LNCaP clone FGC (cell line): ENCODE results near the gene RAPGEF3.
A peak's percentile ranks its signal among the peaks of the same experiment; 100 is the strongest.

ENCODE experiments used
- DNase-seq: peaks from one replicate; pipeline ENCODE4 v3.0.0-alpha.2; 2011; ENCODE audit warnings: low read depth
- H3K4me3 ChIP-seq: 2 replicates; pipeline ENCODE4 v1.5.1; 2011; ENCODE audit warnings: mild to moderate bottlenecking, low read depth, low read length, control low read depth
- CTCF ChIP-seq: IDR thresholded peaks from 2 replicates; pipeline ENCODE4 v1.5.1; 2012; ENCODE audit warnings: mild to moderate bottlenecking; ENCODE audit not compliant: control insufficient read depth, insufficient read depth; ENCODE audit errors: extremely low read depth

RAPGEF3 gene

GRCh38 chr12:47802312-47802711 lies 43.6 kb upstream of the RAPGEF3 start:
- H3K4me3 ChIP-seq = no peak overlapping the region
- DNase-seq = no peak
- TF ChIP-seq CTCF = 0 out of 2 replicates have a peak, but pooled peaks have one; percentile 15

- no peak overlapping the region for H3K4me3 ChIP-seq
- DNase-seq = no peak
- no peak for TF ChIP-seq CTCF
These were observed 43.2 kb upstream of the RAPGEF3 start for GRCh38 chr12:47801904-47802246.

GRCh38 chr12:47801170-47801903 lies 42.7 kb upstream of the RAPGEF3 start:
- TF ChIP-seq CTCF = 0 out of 2 replicates have a peak, but pooled peaks have one; percentile 8
- H3K4me3 ChIP-seq = no peak overlapping the region
- DNase-seq = peak; percentile 73

- TF ChIP-seq CTCF = no peak
- DNase-seq = no peak
- no peak overlapping the region for H3K4me3 ChIP-seq
These were observed 41.9 kb upstream of the RAPGEF3 start for GRCh38 chr12:47800582-47800981.

- no peak for DNase-seq
- no peak for TF ChIP-seq CTCF
- H3K4me3 ChIP-seq = no peak overlapping the region
These were observed 40.8 kb upstream of the RAPGEF3 start for GRCh38 chr12:47799357-47799955.

GRCh38 chr12:47798382-47798948 lies 39.8 kb upstream of the RAPGEF3 start:
- no peak for TF ChIP-seq CTCF
- no peak overlapping the region for H3K4me3 ChIP-seq
- DNase-seq = no peak
